ENCODE data around the gene CERS4. TPM values are rescaled to one million over a fixed set of nuclear protein-coding genes. Genes with fewer than 3 reads are reported as not detected.

The CERS4 gene
- total RNA-seq, 1 donor from 2014 or later, result 30.0 TPM

GRCh38 chr19:8255426-8256125 lies 46.4 kb downstream of the CERS4 start:
- Mint-ChIP-seq H3K9me3 (no peaks in the 10 kb centered on the region), H3K27ac (ENCODE audit: unreplicated experiment) (no peak overlapping the region), H3K4me1 (peaks cover 8% of the 10 kb centered on the region), H3K27me3 (ENCODE audit: low read depth) (no peaks in the 10 kb centered on the region), H3K36me3 (ENCODE audit: low read depth) (no peaks in the 10 kb centered on the region), H3K4me3 (no peak overlapping the region)
- no peak for DNase-seq (ENCODE audit: low read depth, low spot score)
- TF ChIP-seq CTCF (conservative IDR thresholded peaks at IDR 0.05), result no peak

GRCh38 chr19:8256276-8257051 lies 47.3 kb downstream of the CERS4 start:
- no peak overlapping the region for H3K4me3 Mint-ChIP-seq
- no peak overlapping the region for H3K27ac Mint-ChIP-seq (ENCODE audit: unreplicated experiment)
- no peak for TF ChIP-seq CTCF (conservative IDR thresholded peaks at IDR 0.05)
- H3K4me1 Mint-ChIP-seq, result peaks cover 8% of the 10 kb centered on the region
- H3K36me3 Mint-ChIP-seq (ENCODE audit: low read depth), result no peaks in the 10 kb centered on the region
- no peak for DNase-seq (ENCODE audit: low read depth, low spot score)
- H3K27me3 Mint-ChIP-seq (ENCODE audit: low read depth), result no peaks in the 10 kb centered on the region
- no peaks in the 10 kb centered on the region for H3K9me3 Mint-ChIP-seq

- TF ChIP-seq CTCF (conservative IDR thresholded peaks at IDR 0.05), result no peak
- Mint-ChIP-seq H3K4me1 (peaks cover 8% of the 10 kb centered on the region), H3K4me3 (no peak overlapping the region), H3K27me3 (ENCODE audit: low read depth) (no peaks in the 10 kb centered on the region), H3K27ac (ENCODE audit: unreplicated experiment) (peak overlapping the region; percentile 62), H3K36me3 (ENCODE audit: low read depth) (no peaks in the 10 kb centered on the region), H3K9me3 (no peaks in the 10 kb centered on the region)
- no peak for DNase-seq (ENCODE audit: low read depth, low spot score)
Observed at GRCh38 chr19:8257052-8257443, 47.9 kb downstream of the CERS4 start.

- no peaks in the 10 kb centered on the region for H3K27me3 Mint-ChIP-seq (ENCODE audit: low read depth)
- H3K36me3 Mint-ChIP-seq (ENCODE audit: low read depth), result no peaks in the 10 kb centered on the region
- peaks cover 4% of the 10 kb centered on the region for H3K4me1 Mint-ChIP-seq
- DNase-seq (ENCODE audit: low read depth, low spot score), result no peak
- H3K9me3 Mint-ChIP-seq, result no peaks in the 10 kb centered on the region
- H3K4me3 Mint-ChIP-seq, result no peak overlapping the region
- peak overlapping the region; percentile 13 for H3K27ac Mint-ChIP-seq (ENCODE audit: unreplicated experiment)
- no peak for TF ChIP-seq CTCF (conservative IDR thresholded peaks at IDR 0.05)
Observed at GRCh38 chr19:8259142-8259921, 50.2 kb downstream of the CERS4 start.

- no peak for TF ChIP-seq CTCF (conservative IDR thresholded peaks at IDR 0.05)
- no peak overlapping the region for H3K4me3 Mint-ChIP-seq
- no peaks in the 10 kb centered on the region for H3K27me3 Mint-ChIP-seq (ENCODE audit: low read depth)
- H3K36me3 Mint-ChIP-seq (ENCODE audit: low read depth), result no peaks in the 10 kb centered on the region
- no peak overlapping the region for H3K27ac Mint-ChIP-seq (ENCODE audit: unreplicated experiment)
- no peak for DNase-seq (ENCODE audit: low read depth, low spot score)
- no peaks in the 10 kb centered on the region for H3K9me3 Mint-ChIP-seq
- H3K4me1 Mint-ChIP-seq, result peaks cover 4% of the 10 kb centered on the region
Observed at GRCh38 chr19:8259922-8260247, 50.7 kb downstream of the CERS4 start.
